RKO (cell line): ENCODE results near the gene ABLIM3.

Experiments
- DNase-seq: peaks from one replicate; pipeline ENCODE4 v3.0.0-alpha.2; 2016; ENCODE audit warnings: low spot score

The ABLIM3 gene

GRCh38 chr5:149141224-149141956 lies at the start of gene ABLIM3:
ABLIM3 (plus strand) TSS chr5:149141493; CDS start chr5:149142096, 603 bp downstream.
- peak; percentile 43 for DNase-seq

- no peak for DNase-seq
Measured at GRCh38 chr5:149093625-149094024, 47.7 kb upstream of the ABLIM3 start.

- DNase-seq = no peak
Measured at GRCh38 chr5:149094996-149095395, 46.3 kb upstream of the ABLIM3 start.

GRCh38 chr5:149099920-149100319 lies 41.4 kb upstream of the ABLIM3 start:
- DNase-seq = no peak

- DNase-seq = no peak
Measured at GRCh38 chr5:149100331-149100730, 41.0 kb upstream of the ABLIM3 start.

- DNase-seq = no peak
Measured at GRCh38 chr5:149108651-149109280, 32.5 kb upstream of the ABLIM3 start.

GRCh38 chr5:149110406-149110805 lies 30.9 kb upstream of the ABLIM3 start:
- no peak for DNase-seq

- DNase-seq = no peak
Measured at GRCh38 chr5:149113669-149114068, 27.6 kb upstream of the ABLIM3 start.

- peak; percentile 77 for DNase-seq
Measured at GRCh38 chr5:149114403-149115312, 26.6 kb upstream of the ABLIM3 start.

GRCh38 chr5:149117970-149118369 lies 23.3 kb upstream of the ABLIM3 start:
- DNase-seq = no peak

- DNase-seq = no peak
Measured at GRCh38 chr5:149118463-149118862, 22.8 kb upstream of the ABLIM3 start.

GRCh38 chr5:149121145-149121544 lies 20.1 kb upstream of the ABLIM3 start:
- DNase-seq = no peak

- no peak for DNase-seq
Measured at GRCh38 chr5:149123211-149123610, 18.1 kb upstream of the ABLIM3 start.

GRCh38 chr5:149125386-149125891 lies 15.9 kb upstream of the ABLIM3 start:
- DNase-seq = no peak

- DNase-seq = no peak
Measured at GRCh38 chr5:149126906-149127305, 14.4 kb upstream of the ABLIM3 start.

- no peak for DNase-seq
Measured at GRCh38 chr5:149127394-149127955, 13.8 kb upstream of the ABLIM3 start.

- DNase-seq = peak; percentile 48
Measured at GRCh38 chr5:149128023-149128875, 13.0 kb upstream of the ABLIM3 start.

GRCh38 chr5:149129181-149129580 lies 12.1 kb upstream of the ABLIM3 start:
- DNase-seq = no peak

- no peak for DNase-seq
Measured at GRCh38 chr5:149130121-149130914, 11.0 kb upstream of the ABLIM3 start.

- DNase-seq = no peak
Measured at GRCh38 chr5:149132474-149132873, 8.8 kb upstream of the ABLIM3 start.
